Colonic mucosa (tissue), 4 donors: ENCODE data around the gene VIPR2. TPM values are rescaled to one million over a fixed set of nuclear protein-coding genes. Genes with fewer than 3 reads are reported as not detected.
"Not testable (repeated sequence)": the region's sequence is repeated elsewhere in the genome, so short reads cannot be mapped to it uniquely, and the experiment has no call there.

ENCODE experiments used
- DNase-seq: peaks from one replicate; pipeline ENCODE4 v3.0.0-alpha.2; 2020
- H3K27ac ChIP-seq: fragments of 200-600 bp; one replicate; pipeline ENCODE4 v1.8.0; 2021
- H3K27me3 ChIP-seq: fragments of 200-600 bp; one replicate; pipeline ENCODE4 v1.8.0; 2021
- H3K36me3 ChIP-seq: fragments of 200-600 bp; one replicate; pipeline ENCODE4 v1.8.0; 2021
- H3K4me1 ChIP-seq: fragments of 200-600 bp; one replicate; pipeline ENCODE4 v1.8.0; 2021; ENCODE audit warnings: mild to moderate bottlenecking
- H3K4me3 ChIP-seq: fragments of 200-600 bp; one replicate; pipeline ENCODE4 v1.8.0; 2021
- H3K9ac ChIP-seq, 2 donors: one replicate each; pipeline ENCODE4 v1.7.0; 2013; ENCODE audit warnings: control low read depth in 2 of 2, low read depth in 2 of 2, low read length in 2 of 2
- H3K9me3 ChIP-seq: fragments of 200-600 bp; one replicate; pipeline ENCODE4 v1.8.0; 2021
- CTCF ChIP-seq: fragments of 200-600 bp; IDR thresholded peaks from one replicate; pipeline ENCODE4 v1.8.0; 2022; ENCODE audit warnings: antibody characterized with exemption, mild to moderate bottlenecking
- intact Hi-C: fragments of 100-400 bp; cut with DNase I; formaldehyde crosslinking; loops from one replicate; pipeline ENCODE4 v1.14.1; 2022
- total RNA-seq, 2 donors: library from RNA; stranded (reverse); fragmentation: NEBNext Ultra II Directional in 1 of 2; extraction: Animal tissue kit (Norgen Biotek cat#: 25700) in 1 of 2; gene quantifications; one replicate each; pipeline ENCODE4 v1.2.1, GENCODE V29; 2021
- donor health status: healthy.
- donor health status: DM: no; HTN: no; CAD: no.
- donor health status: DM: no; HTN: no; CAD: no.

Gene VIPR2
- total RNA-seq, 2 donors from 2014 or later: 0.37 to 1.3 TPM

GRCh38 chr7:159125955-159126270, 18.8 kb downstream of the VIPR2 start:
- Histone ChIP-seq H3K9me3 (no peaks in the 10 kb centered on the region), H3K27me3 (no peaks in the 10 kb centered on the region), H3K27ac (no peak overlapping the region), H3K36me3 (no peaks in the 10 kb centered on the region), H3K4me3 (no peak overlapping the region), H3K4me1 (no peaks in the 10 kb centered on the region), H3K9ac (no peak overlapping the region)
- DNase-seq: no peak
- no peak for TF ChIP-seq CTCF
- intact Hi-C loops: no loop called here

GRCh38 chr7:159125104-159125954, 19.3 kb downstream of the VIPR2 start:
- no peak overlapping the region for H3K4me3 ChIP-seq
- no peaks in the 10 kb centered on the region for H3K27me3 ChIP-seq
- no peaks in the 10 kb centered on the region for H3K4me1 ChIP-seq
- no peak overlapping the region for H3K27ac ChIP-seq
- no peak overlapping the region for H3K9ac ChIP-seq
- H3K36me3 ChIP-seq: no peaks in the 10 kb centered on the region
- intact Hi-C loops: no loop called here
- H3K9me3 ChIP-seq: no peaks in the 10 kb centered on the region
- DNase-seq: no peak
- TF ChIP-seq CTCF: no peak

GRCh38 chr7:159123793-159124192, 20.9 kb downstream of the VIPR2 start:
- H3K9ac ChIP-seq, H3K36me3 ChIP-seq, H3K27me3 ChIP-seq, H3K4me3 ChIP-seq, H3K9me3 ChIP-seq, H3K27ac ChIP-seq, H3K4me1 ChIP-seq, intact Hi-C loops, DNase-seq: not testable (repeated sequence)

- H3K27ac ChIP-seq, intact Hi-C loops, H3K4me3 ChIP-seq, DNase-seq, H3K9ac ChIP-seq, H3K36me3 ChIP-seq, H3K9me3 ChIP-seq, H3K4me1 ChIP-seq, H3K27me3 ChIP-seq: not testable (repeated sequence)
These were observed 21.4 kb downstream of the VIPR2 start for GRCh38 chr7:159123294-159123693.

- Histone ChIP-seq H3K9ac (no peak overlapping the region), H3K27ac (no peak overlapping the region), H3K4me3 (no peak overlapping the region), H3K36me3 (no peaks in the 10 kb centered on the region), H3K27me3 (no peaks in the 10 kb centered on the region), H3K4me1 (no peaks in the 10 kb centered on the region), H3K9me3 (no peaks in the 10 kb centered on the region)
- intact Hi-C loops: no loop called here
- TF ChIP-seq CTCF: no peak
- no peak for DNase-seq
These were observed 22.4 kb downstream of the VIPR2 start for GRCh38 chr7:159122276-159122675.

- Histone ChIP-seq H3K4me3 (no peak overlapping the region), H3K27me3 (no peaks in the 10 kb centered on the region)
- intact Hi-C loops: no loop called here
These were observed 23.2 kb downstream of the VIPR2 start for GRCh38 chr7:159121476-159121875.

More at GRCh38 chr7:159121476-159121875, 23.2 kb downstream of the VIPR2 start:
- Histone ChIP-seq H3K36me3 (no peaks in the 10 kb centered on the region), H3K9me3 (no peaks in the 10 kb centered on the region), H3K4me1 (no peaks in the 10 kb centered on the region), H3K9ac (no peak overlapping the region), H3K27ac (no peak overlapping the region)
- no peak for TF ChIP-seq CTCF
- no peak for DNase-seq
